Type B pancreatic cell (in vitro differentiated cells): ENCODE results near the gene PTPA. TPM values are rescaled to one million over a fixed set of nuclear protein-coding genes. Genes with fewer than 3 reads are reported as not detected.

Experiments used
- DNase-seq: peaks from one replicate; pipeline ENCODE4 v3.0.0; 2021; ENCODE audit warnings: mixed read lengths; ENCODE audit not compliant: unreplicated experiment; ENCODE audit errors: extremely low spot score
- H3K27ac Mint-ChIP-seq: 2 replicates; pipeline ENCODE4 v1.8.0; 2021; ENCODE audit warnings: mild to moderate bottlenecking, mixed read lengths
- H3K27me3 Mint-ChIP-seq: 2 replicates; pipeline ENCODE4 v1.8.0; 2021; ENCODE audit warnings: mixed read lengths
- H3K36me3 Mint-ChIP-seq: 2 replicates; pipeline ENCODE4 v1.8.0; 2021; ENCODE audit warnings: mixed read lengths
- H3K4me1 Mint-ChIP-seq: one replicate; pipeline ENCODE4 v1.8.0; 2021; ENCODE audit warnings: mixed read lengths; ENCODE audit not compliant: unreplicated experiment
- H3K4me3 Mint-ChIP-seq: 2 replicates; pipeline ENCODE4 v1.8.0; 2021; ENCODE audit warnings: mild to moderate bottlenecking, mixed read lengths
- H3K9me3 Mint-ChIP-seq: 2 replicates; pipeline ENCODE4 v1.8.0; 2021; ENCODE audit warnings: mixed read lengths
- total RNA-seq: library from RNA; stranded (reverse); gene quantifications from 2 replicates; pipeline ENCODE4 v1.2.1, GENCODE V29; 2021; ENCODE audit warnings: low replicate concordance
- TF ChIP-seq, protein P1 (sequence below): fragments of 200-600 bp; sonication (generic); conservative IDR thresholded peaks from 2 replicates; pipeline ENCODE4 v1.5.0; 2021; ENCODE audit warnings: antibody characterized with exemption, mild to moderate bottlenecking

The PTPA gene
- total RNA-seq, 1 donor from 2014 or later: 102 TPM

- TF ChIP-seq, protein P1, sequence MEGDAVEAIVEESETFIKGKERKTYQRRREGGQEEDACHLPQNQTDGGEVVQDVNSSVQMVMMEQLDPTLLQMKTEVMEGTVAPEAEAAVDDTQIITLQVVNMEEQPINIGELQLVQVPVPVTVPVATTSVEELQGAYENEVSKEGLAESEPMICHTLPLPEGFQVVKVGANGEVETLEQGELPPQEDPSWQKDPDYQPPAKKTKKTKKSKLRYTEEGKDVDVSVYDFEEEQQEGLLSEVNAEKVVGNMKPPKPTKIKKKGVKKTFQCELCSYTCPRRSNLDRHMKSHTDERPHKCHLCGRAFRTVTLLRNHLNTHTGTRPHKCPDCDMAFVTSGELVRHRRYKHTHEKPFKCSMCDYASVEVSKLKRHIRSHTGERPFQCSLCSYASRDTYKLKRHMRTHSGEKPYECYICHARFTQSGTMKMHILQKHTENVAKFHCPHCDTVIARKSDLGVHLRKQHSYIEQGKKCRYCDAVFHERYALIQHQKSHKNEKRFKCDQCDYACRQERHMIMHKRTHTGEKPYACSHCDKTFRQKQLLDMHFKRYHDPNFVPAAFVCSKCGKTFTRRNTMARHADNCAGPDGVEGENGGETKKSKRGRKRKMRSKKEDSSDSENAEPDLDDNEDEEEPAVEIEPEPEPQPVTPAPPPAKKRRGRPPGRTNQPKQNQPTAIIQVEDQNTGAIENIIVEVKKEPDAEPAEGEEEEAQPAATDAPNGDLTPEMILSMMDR: no peak
- H3K27ac Mint-ChIP-seq: no peak overlapping the region
- H3K4me1 Mint-ChIP-seq: no peaks in the 10 kb centered on the region
- no peak for DNase-seq
- no peaks in the 10 kb centered on the region for H3K36me3 Mint-ChIP-seq
- no peaks in the 10 kb centered on the region for H3K9me3 Mint-ChIP-seq
- no peak overlapping the region for H3K4me3 Mint-ChIP-seq
- no peaks in the 10 kb centered on the region for H3K27me3 Mint-ChIP-seq
Observed at GRCh38 chr9:129097671-129098306, 13.4 kb upstream of the PTPA start.

DNA sequence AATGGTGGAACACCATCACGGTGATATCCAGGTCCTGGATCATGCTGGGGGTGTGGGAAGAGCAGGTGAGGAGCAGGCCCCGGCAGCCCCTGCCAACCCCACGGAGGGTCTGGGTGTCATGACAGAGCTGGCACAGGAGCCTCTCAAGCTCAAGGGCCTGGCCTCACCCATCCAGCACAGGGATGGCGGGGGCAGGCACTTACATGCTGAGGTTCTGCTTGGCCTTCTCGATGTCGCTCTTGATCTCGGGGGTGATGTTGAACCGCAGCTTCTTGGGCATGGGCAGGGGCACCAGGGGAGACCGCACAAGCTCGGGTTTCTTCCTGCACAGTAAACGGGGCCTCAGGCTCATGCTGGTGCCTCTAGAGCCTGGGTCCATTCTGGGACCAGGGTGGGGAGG, 12.9 kb upstream of the PTPA start:
- Mint-ChIP-seq H3K4me1 (no peaks in the 10 kb centered on the region), H3K9me3 (no peaks in the 10 kb centered on the region), H3K27me3 (no peaks in the 10 kb centered on the region), H3K27ac (no peak overlapping the region), H3K4me3 (no peak overlapping the region), H3K36me3 (no peaks in the 10 kb centered on the region)
- no peak for DNase-seq
- TF ChIP-seq, protein P1: no peak

DNA sequence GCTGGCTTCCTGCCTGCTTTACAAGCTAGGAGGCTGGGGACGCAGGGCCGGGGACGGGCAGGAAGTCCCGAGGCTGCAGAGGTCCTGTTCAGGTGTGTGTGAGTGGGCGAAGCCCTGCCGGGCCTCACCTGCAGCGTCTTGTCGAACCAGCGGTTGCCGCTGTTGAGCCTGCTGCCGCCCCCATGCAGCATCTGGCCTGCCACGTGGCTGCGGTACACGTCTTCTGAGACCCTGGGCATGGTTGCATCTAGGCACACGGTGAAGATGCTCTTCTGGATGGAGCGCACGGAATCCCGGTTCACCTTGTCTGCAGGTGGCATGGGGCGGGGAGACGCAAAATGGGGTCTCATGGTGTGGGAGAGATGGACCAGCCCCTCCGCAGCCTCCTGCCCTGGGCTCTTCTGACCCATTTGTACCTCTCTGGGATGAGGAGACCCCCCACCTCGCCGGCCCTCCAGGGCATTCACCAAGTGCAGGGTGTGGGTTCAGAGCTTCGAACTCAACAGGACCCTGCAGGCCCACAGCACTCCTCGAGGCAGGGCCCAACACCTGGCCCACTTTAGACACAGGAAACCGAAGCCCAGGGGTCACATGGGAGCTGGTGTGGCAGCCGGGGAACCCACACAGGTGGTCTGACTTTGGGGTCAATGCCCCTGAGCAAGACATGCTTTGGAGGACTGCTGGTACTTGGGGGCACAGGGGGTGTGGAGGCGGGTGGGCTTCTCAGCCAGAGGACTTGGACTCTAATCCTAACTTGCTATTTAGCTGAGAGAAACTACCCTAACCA, 10.6 kb upstream of the PTPA start:
- Mint-ChIP-seq H3K27ac (no peak overlapping the region), H3K4me3 (no peak overlapping the region)
- DNase-seq: no peak

DNA sequence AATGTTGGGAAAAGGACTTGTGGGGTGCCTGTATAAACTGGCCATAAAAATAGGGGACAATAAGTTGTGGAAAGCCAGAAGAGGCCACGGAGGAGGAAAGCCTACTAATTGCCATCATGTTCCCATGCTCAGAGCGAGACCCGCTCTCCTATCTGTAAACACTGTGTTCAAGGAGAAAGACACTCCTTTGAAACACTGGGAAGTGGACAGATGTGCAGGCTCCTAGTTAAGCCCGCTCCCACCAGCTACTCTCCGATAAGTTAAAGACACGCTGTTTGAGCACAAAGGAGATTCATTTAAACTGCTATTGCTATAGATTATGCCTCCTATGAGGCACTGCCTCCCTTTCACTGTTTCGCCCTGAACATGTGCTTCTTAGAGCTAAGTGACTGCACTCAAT, 9.9 kb upstream of the PTPA start:
- no peaks in the 10 kb centered on the region for H3K36me3 Mint-ChIP-seq
- DNase-seq: no peak
- H3K4me1 Mint-ChIP-seq: no peaks in the 10 kb centered on the region
- no peak overlapping the region for H3K4me3 Mint-ChIP-seq
- H3K9me3 Mint-ChIP-seq: no peaks in the 10 kb centered on the region
- H3K27me3 Mint-ChIP-seq: no peaks in the 10 kb centered on the region
- no peak overlapping the region for H3K27ac Mint-ChIP-seq
- TF ChIP-seq, protein P1: no peak

More for the DNA sequence above, 10.6 kb upstream of the PTPA start:
- Mint-ChIP-seq H3K4me1 (no peaks in the 10 kb centered on the region), H3K36me3 (no peaks in the 10 kb centered on the region), H3K9me3 (no peaks in the 10 kb centered on the region), H3K27me3 (no peaks in the 10 kb centered on the region)
- TF ChIP-seq, protein P1: no peak

DNA sequence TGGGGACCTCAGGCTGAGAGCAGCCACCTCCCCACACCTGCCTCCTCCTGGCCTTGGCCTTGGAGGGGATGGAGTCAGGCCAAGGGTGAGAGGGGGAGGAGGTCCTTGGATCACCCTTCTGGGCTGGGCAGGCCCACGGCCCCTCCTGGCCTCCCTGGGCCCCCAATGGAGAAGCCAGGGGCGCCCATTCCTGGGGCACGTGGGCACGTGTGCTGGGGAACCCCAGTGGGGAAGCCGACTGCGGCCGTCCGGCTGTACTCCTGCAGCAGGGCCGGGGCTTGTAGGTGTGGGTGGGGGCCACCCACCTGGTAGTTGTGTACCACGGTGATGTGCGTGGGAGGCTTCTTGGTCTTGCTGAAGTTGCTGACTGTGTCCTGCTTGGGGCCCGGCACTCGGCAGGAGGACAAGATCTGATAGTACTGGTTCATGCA, 9.1 kb upstream of the PTPA start:
- Mint-ChIP-seq H3K27me3 (no peaks in the 10 kb centered on the region), H3K36me3 (no peaks in the 10 kb centered on the region), H3K27ac (no peak overlapping the region), H3K4me1 (no peaks in the 10 kb centered on the region), H3K4me3 (no peak overlapping the region), H3K9me3 (no peaks in the 10 kb centered on the region)
- DNase-seq: no peak
- TF ChIP-seq, protein P1: no peak
